NCI-H1694 treated with DMSO at 0.1 percent for 48 hours (cell line): Measurements from ENCODE around the gene HTRA1.

ENCODE experiments used
- DNase-seq: peaks from one replicate; lab custom pipeline; 2025; lab: John Stamatoyannopoulos, UW

The HTRA1 gene

DNA sequence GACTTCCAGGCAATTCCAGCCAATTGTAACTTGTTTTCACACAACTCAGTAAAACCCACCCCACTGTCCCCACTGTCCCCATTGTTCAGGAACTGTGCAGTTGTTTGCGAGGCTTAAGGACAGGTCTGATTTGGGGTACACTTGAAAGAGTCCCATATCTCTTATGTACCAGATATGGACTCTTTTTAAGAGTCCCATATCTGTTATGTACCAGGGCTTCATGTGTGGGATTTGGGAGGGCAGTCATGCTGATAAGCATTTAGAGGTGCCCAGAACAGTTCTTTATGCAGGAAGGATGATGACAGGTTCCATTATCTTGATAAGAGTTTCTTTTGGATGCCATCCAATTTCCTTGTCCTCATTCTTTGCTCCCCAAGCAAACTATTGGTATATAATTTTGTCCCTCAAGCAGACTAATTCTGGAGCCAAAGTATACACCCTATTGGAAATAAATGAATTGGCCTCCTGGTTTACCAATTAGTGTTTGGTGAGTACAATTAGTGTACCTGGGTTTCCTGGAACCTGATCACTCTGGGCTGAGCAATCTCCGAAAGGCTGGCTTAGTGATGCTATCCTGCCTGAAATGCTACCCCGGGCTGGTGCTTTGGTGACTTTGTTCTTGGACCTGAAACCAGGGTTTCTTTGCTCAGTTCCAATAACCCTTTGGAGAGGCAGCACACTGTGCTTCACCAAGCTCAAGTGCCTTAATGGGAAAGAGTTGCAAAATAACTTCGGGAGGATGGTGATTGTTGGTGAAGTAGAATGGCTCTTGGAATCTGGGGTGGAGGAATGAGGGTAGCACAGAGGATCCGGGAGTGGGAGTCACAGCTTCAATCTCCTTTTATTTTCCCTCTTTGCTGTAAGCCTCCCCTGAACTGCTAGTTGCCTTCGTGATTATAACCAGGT, 93.0 kb downstream of the HTRA1 start:
- DNase-seq, result no peak

DNA sequence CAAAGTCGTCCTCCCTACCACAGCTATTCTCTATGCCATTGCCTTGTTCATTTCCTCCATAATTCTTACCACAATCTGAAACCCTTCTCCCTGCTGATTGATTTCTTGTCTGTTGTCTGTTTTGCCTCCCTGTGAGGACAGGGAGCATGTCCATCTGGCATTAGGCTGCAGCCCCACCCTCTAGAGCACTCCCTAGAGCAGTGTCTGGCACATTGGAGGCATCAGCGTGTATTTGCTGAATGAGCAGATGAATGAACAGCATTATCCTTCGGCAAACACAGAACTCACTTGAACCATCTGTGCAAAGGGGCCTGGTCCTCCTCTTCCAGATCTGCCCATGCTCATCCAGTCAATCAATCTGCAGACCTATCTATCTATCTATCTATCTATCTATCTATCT, 94.1 kb downstream of the HTRA1 start:
- peak; percentile 51 for DNase-seq

DNA sequence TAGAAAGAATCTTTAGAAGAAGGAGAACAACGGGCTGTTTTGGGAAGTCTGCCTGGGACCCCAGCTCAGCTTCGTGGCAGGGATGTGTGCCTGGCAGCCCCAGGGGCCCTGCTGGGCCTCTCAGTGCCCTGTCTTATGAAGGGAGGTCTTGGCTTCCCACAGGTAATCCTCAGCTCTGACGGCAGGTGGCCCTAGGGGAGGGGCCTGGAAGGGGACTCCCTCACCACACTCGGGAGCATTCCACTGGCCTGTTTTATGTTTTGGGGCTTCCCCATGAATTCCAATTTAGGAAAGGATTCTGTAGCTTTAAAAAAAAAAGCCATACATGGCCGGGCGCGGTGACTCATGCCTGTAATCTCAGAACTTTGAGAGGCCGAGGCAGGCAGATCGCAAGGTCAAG, 96.2 kb downstream of the HTRA1 start:
- no peak for DNase-seq

DNA sequence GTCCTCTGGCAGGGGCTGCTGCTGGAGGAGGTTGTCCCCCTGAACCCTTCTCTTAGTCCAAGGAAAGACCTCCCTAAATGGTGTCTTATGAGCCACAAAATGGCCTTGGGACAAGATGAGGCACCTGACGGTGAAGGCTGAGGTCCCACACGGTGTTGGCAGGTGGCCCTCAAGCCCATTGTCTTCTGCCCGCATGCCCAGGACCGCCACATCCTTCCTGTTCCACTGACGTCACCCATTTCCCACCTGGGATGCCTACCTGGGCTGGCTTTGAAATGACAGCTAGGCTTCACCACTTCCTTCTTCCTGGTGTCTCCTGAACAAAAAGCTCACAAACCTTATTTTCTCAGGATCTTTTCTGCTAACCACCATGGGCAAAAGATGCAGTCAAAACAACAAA, 97.1 kb downstream of the HTRA1 start:
- no peak for DNase-seq

DNA sequence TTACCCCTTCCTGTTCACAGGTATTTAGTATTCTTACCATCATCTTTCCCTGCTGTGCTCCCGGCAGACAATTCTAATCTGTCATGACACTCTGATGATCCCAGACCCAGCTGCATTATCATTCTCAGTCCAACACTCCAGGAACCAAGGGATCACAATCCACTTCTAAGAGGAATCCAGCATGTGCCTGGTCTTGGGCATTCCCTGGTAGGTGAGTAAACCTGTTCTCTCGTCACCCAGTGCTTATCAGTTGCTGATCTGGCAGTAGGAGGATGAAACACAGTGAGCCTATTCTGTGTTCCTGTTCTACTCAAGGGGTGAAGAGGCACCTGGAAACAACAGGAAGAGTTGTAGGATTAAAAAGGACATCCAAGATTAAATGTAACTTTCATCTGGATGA, 97.9 kb downstream of the HTRA1 start:
- DNase-seq, result no peak

DNA sequence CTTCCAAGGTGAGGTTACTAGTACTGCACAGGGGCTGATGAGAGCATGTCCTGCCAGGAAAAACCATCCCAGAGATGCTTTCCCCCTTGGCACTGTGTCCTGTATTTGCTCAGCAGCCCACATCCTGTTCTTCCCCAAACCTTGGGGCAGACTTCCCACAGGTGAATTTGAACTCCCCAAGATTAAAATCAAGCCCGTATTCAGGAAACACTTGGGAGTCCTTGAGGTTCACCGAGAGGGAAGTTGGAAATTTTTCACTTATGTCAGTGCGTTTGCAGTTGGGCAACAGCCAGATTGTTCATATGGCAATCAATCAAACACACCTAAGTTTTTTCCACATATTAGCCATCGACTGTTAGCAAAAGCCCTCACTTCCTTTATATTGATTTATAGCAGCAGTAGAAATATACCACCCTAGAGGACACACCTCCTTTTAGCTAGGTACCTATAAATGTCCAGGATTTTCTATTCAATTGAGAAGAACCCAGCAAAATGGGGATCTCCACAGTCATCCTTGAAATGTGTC, 99.0 kb downstream of the HTRA1 start, which contains the start of gene DMBT1:
TSS of gene DMBT1 (plus strand) at position 476 of the 526 bp plus-strand sequence. CDS start at position 493, 17 bp downstream.
- no peak for DNase-seq

DNA sequence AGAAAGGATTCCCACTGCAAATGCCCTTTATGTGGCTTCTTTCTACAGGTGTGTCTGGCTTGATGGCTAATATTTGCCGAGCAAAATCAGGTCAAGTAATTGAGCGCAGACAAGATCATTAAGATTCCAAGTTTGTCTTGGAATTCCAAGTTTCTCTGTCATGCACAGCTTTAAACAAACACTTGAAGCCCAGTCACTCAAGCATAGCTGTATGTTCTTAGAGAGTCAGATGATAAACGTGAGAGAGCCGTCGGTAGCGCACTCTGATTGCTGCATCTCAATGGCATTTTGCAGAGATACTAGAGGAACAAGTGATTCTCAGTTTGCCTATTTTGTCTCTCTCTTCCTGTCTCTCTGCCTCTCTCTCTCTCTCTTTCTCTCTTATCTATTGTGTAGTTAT, 99.9 kb downstream of the HTRA1 start:
- no peak for DNase-seq

DNA sequence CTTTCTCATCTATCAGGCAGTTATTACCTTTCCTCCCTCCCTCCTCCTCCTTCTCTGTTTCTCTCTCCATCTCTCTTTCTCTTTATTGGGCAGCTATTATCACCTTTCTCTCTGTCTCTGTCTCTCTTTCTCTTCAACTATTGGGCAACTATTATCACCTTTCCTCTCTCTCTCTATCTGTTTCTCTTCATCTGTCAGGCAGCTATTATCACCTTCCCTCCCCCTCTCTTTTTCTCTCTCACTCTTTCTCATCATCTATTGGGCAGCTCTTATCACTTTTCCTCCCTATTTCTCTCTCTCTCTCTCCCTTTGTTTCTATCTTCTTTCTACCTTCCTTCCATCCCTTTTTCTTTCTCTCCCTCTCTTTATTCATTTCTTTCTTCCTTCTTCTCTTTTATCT, 100.4 kb downstream of the HTRA1 start:
- DNase-seq, result no peak
